ENCODE results near the gene AMH.

AMH gene

GRCh38 chr19:2221918-2222317, 27.2 kb upstream of the AMH start:
- no peak for DNase-seq

DNA sequence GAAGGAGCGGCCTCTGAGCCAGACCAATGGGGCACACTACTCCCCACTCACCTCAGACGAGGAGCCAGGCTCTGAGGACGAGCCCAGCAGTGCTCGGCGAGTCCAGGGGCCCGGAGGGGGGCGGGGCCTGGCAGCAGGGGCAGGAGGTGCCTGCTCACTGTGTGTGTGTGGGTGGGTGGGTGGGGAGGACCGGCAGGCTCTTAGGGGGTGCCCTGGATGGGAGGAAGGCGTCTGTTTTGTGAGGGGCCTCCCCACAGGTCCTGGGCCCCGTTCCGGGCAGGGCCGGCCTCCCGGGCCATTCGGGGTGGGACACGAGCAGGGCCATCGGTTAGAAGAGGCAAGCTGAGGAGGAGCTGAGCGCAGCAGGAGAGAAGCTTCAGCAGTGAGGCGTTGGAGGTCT, 25.7 kb upstream of the AMH start:
- no peak for DNase-seq

DNA sequence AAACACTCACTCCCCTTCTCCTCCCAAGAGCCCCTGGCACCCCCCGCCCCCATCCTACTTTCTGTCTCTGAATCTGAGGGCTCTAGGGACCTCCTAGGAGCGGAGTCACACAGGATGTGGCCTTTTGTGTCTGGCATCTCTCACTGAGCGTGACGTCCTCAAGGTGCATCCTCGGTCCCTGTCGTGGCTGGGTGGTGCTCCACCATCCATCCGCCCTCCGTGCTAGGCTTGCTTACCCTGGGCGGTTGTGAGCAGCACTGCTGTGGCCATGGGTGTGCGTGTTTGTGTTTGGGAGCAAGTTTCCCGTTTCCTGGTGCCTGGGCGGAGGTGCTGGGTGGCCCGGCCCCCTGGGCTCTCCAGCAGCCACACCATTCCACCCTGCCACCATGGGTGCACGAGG, 25.2 kb upstream of the AMH start:
- no peak for DNase-seq

DNA sequence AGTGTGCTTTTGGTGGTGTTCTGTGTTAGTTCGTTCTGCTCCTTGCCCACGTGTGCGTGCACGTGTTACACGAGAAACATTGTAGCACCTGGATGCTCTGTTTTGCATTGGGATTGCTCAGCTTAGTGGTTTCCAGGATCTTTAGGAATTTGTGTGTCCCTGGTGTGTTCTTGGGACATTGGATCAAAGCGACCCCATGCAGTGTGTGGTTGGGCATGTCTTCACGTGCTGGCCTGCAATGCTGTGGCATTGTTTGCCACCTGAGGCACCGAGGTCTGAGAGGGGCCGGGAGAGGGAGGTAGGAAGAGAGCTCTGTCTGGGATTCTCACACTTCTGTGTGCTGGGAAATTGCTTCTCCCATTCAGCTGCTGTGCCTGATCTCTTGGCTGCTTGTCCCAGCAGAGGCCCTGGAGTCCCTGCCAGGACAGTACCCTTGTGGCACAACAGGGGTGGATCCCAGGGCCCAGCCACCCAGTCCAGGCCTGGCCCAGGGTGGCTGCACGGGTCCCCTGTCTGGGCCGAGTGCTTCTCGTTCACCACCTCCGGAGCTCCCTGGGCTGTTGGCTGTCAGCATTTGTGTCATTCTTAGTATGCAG, 24.3 kb upstream of the AMH start:
- DNase-seq, result no peak

GRCh38 chr19:2225415-2226050, 23.6 kb upstream of the AMH start:
- DNase-seq, result no peak

DNA sequence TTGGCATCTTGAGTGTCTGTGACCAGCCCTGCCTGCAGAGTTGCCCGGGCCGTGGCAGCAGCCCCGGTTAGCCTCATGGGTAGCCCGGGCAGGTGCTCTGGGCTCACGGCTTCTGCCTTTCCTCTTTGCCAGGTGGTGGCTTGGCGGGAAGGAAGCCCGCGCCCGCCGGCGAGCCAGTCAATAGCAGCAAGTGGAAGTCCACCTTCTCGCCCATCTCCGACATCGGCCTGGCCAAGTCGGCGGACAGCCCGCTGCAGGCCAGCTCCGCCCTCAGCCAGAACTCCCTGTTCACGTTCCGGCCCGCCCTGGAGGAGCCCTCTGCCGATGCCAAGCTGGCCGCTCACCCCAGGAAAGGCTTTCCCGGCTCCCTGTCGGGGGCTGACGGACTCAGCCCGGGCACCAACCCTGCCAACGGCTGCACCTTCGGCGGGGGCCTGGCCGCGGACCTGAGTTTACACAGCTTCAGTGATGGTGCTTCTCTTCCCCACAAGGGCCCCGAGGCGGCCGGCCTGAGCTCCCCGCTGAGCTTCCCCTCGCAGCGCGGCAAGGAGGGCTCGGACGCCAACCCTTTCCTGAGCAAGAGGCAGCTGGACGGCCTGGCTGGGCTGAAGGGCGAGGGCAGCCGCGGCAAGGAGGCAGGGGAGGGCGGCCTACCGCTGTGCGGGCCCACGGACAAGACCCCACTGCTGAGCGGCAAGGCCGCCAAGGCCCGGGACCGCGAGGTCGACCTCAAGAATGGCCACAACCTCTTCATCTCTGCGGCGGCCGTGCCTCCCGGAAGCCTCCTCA, 22.9 kb upstream of the AMH start:
- no peak for DNase-seq

- DNase-seq, result no peak
These were observed 22.2 kb upstream of the AMH start for GRCh38 chr19:2226840-2227360.

DNA sequence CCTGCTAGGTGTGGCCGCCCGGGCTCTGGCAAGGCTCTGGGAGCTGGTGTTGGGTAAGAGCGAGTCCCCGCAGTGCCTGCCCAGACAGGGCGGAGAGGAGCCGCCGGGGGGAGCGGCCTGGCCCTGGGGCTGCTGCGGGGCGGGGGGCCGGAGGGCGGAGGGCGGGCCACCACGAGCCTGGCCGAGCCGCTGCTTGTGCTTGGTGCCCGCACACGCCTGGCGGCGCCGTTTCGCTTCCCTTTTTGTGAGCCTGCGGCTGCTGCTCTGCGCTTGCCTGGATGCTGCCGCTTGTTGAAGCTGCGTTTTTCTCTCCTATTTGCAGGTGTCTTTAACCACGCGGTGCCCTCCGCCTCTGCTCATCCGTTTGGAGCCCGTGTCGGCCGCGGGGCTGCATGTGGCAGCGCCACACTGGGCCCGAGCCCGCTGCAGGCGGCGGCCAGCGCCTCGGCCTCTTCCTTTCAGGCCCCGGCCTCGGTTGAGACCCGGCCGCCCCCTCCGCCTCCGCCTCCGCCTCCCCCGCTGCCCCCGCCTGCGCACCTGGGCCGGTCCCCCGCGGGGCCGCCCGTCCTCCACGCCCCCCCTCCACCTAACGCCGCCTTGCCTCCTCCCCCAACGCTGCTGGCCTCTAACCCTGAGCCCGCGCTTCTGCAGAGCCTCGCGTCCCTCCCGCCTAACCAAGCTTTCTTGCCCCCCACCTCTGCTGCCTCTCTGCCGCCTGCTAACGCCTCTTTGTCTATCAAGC, 21.5 kb upstream of the AMH start:
- DNase-seq, result no peak

- no peak for DNase-seq
These were observed 20.7 kb upstream of the AMH start for GRCh38 chr19:2228157-2229030.

GRCh38 chr19:2229103-2230032, 19.8 kb upstream of the AMH start:
- DNase-seq, result no peak

GRCh38 chr19:2230033-2230531, 19.0 kb upstream of the AMH start:
- DNase-seq, result no peak

DNA sequence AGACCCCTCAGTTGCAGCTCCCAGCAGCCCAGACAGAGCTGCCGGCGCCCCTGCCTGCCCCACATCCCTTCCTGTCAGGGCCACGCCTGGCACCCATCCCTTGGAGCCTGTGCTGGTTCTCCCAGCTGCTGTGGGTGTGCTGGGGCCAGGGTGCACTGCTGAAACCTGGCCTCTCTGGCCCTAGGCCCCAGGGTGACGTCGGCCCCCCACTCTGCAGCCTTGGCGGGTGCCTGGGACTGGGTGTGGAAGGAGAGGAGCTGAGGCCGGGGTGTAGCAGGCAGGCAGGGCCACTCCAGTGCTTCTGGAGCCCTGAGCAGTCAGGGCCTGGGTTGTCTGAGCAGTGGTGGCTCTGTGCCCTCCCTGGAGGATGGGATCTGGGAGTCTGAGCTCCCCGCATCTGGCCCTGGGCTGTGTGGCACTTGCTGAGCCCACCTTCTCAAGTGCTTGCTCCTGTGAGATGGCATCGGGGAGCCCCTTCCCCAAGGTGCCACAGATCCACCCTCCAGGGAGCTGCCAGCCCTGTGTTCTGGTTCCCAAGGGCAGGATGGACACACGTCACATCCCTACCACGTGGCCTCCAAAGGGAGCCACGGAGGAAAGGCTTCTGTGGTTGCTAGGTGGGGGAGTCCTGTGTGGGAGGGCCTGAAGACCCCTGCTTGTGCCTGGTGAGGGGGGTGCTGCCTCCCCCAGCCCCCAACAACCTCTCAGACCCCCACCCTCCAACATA, 18.2 kb upstream of the AMH start:
- DNase-seq, result no peak

DNA sequence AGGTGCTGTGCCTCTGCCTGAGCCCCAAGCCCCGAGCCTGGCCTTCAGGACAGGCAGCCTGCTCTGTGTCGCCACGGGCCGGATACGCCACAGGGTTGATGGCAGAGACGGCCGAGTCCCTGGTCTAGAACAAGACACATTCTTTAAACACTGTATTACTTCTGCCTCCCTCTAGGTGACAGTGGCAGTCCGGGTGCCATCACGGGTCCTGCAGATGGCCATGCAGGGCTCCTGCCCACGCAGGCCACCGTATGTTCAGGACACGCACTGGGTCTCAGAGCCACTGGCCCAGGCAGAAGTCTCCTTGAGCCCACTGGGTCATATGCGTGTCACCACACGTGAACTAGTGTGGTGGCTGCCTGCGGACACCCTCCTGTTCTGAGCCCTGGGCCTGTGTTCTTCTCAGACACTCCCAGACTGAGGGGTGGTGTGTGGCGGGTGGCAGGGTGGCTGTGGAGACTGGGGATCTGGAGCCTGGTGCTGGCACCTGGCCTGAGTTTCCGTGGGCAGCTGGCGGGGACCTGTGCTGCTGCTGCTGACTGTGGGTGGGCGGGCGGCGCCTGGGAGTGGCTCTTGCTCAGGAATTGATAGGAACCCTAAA, 17.4 kb upstream of the AMH start:
- DNase-seq, result peak; percentile 32

DNA sequence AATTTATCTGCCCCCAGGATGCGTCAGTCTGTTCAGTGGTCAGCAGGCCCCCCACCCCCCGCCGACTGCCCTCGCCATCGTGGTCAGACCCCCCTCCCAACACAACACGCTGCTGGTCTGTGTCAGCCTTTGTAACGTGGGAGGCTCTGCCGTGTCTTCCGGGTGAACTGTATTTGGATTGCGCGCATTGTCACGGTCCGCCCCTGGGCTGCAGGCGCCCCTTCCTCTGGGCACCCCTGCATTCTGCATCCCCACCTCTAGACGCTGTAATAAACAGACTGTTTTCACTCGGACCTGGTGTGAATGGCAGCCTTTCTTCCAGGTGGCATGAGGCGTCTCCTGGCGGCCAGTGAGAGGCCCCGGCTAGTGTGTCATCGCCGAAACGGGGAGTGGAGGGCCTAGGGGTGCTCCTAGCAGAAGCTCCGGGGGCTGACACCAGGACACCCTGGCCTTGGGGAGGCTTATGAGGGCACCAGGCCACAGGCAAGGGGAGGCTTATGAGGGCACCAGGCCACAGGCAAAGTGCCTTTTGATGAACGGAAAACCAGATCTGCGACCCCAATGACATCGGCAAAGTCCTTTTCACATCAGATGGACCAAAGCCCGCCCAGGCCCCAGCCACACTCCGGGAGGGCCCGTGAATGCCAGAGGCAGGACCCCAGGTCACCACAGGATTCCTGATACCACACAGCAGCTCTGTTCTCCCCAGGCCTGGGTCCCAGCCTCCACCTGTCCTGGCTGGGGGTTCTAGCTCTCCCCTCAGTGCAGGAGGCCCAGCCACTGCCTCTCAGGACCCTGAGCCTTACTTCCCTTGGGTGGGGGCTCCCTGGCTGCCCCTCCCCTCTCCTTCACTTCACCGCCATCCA, 16.6 kb upstream of the AMH start:
- DNase-seq, result no peak

- no peak for DNase-seq
These were observed 15.4 kb upstream of the AMH start for GRCh38 chr19:2233601-2234280.

- no peak for DNase-seq
These were observed 14.1 kb upstream of the AMH start for GRCh38 chr19:2234996-2235380.

GRCh38 chr19:2235381-2236063, 13.6 kb upstream of the AMH start:
- DNase-seq, result peak; percentile 38

GRCh38 chr19:2236064-2236313, 13.1 kb upstream of the AMH start:
- DNase-seq, result no peak
